ENCODE data around the gene SEPTIN7. TPM values are rescaled to one million over a fixed set of nuclear protein-coding genes. Genes with fewer than 3 reads are reported as not detected.
A peak's percentile ranks its signal among the peaks of the same experiment; 100 is the strongest.

The SEPTIN7 gene
- total and polyA plus RNA-seq, 2 of the 13 experiments (the other 11 are each of a cell fraction or from before 2014, with no cell fraction given), result 103 to 129 TPM

- TF ChIP-seq ZNF432 (CRISPR knock-in tag; IDR thresholded peaks at IDR 0.05; ENCODE audit: borderline replicate concordance), result no peak
- TF ChIP-seq SP140L (CRISPR knock-in tag; IDR thresholded peaks at IDR 0.05; ENCODE audit: borderline replicate concordance), result no peak
- no peak for TF ChIP-seq PAXIP1 (CRISPR knock-in tag; conservative IDR thresholded peaks at IDR 0.05)
- TF ChIP-seq ZNF367 (CRISPR knock-in tag; IDR thresholded peaks at IDR 0.05; ENCODE audit: borderline replicate concordance), result no peak
- no peak for TF ChIP-seq ZMYM4 (CRISPR knock-in tag; IDR thresholded peaks at IDR 0.05)
- TF ChIP-seq ZNF563 (CRISPR knock-in tag; IDR thresholded peaks at IDR 0.05), result 0 out of 2 replicates have a peak, but pooled peaks have one; percentile 67
- TF ChIP-seq ZNF251 (CRISPR knock-in tag; IDR thresholded peaks at IDR 0.05), result no peak
- peak; percentile 49; the same call in 1 of the 2 replicates for TF ChIP-seq NRL (CRISPR knock-in tag; IDR thresholded peaks at IDR 0.05; ENCODE audit: borderline replicate concordance)
- no peak for TF ChIP-seq NR2C2 (CRISPR knock-in tag; IDR thresholded peaks at IDR 0.05; ENCODE audit: borderline replicate concordance)
- TF ChIP-seq ZXDC (CRISPR knock-in tag; IDR thresholded peaks at IDR 0.05), result 0 out of 2 replicates have a peak, but pooled peaks have one; percentile 20
- peak; percentile 50; the same call in 1 of the 2 replicates for TF ChIP-seq ZC3H4 (CRISPR knock-in tag; IDR thresholded peaks at IDR 0.05; ENCODE audit: borderline replicate concordance)
- TF ChIP-seq POLR2AphosphoS2 (IDR thresholded peaks at IDR 0.05; ENCODE audit: low read depth, low read length), result no peak; the same call in 1 of the 2 replicates
- TF ChIP-seq KDM5B (CRISPR knock-in tag; IDR thresholded peaks at IDR 0.05; ENCODE audit: borderline replicate concordance), result peak; percentile 43; the same call in 1 of the 2 replicates
- no peak for TF ChIP-seq GMEB1 (CRISPR knock-in tag; IDR thresholded peaks at IDR 0.05; ENCODE audit: borderline replicate concordance)
- no peak for TF ChIP-seq ZKSCAN5 (CRISPR knock-in tag; IDR thresholded peaks at IDR 0.05)
- TF ChIP-seq ZNF740 (CRISPR knock-in tag; IDR thresholded peaks at IDR 0.05), result no peak
- no peak for TF ChIP-seq SMYD3 (CRISPR knock-in tag; IDR thresholded peaks at IDR 0.05)
Observed at GRCh38 chr7:35799846-35800717, 775 bp upstream of the SEPTIN7 start (continued).

Data from HepG2 (cell line).